Stimulated activated naive B cell treated with anti-CD40 and anti-IgM and Interleukin-4, amounts not matched to agents 10 μg/mL and 1 μg/mL and 100 μg/mL, for 72 hours (primary cell): ENCODE measurements around the gene DAB1.

Experiments used
- ATAC-seq, 2 donors: fragments of 150-1000 bp; cut with Tn5 transposase; replicated peaks; 2 replicates each; pipeline ENCODE4 v1.10.0; 2021; ENCODE audit warnings: moderate library complexity in 1 of 2
- DNase-seq: peaks from one replicate; pipeline ENCODE4 v3.0.0; 2021
- H3K27ac Mint-ChIP-seq: one replicate; pipeline ENCODE4 v1.8.0; 2022; ENCODE audit warnings: mild to moderate bottlenecking, mixed read lengths
- H3K27me3 Mint-ChIP-seq, 2 donors: one replicate each; pipeline ENCODE4 v1.8.0; 2022; ENCODE audit warnings: mixed read lengths in 2 of 2
- H3K36me3 Mint-ChIP-seq, 2 donors: one replicate each; pipeline ENCODE4 v1.8.0; 2022; ENCODE audit warnings: mixed read lengths in 2 of 2, mild to moderate bottlenecking in 1 of 2
- H3K4me1 Mint-ChIP-seq, 2 donors: one replicate each; pipeline ENCODE4 v1.8.0; 2022; ENCODE audit warnings: mixed read lengths in 2 of 2, mild to moderate bottlenecking in 1 of 2
- H3K4me3 Mint-ChIP-seq, 2 donors: one replicate each; pipeline ENCODE4 v1.8.0; 2022; ENCODE audit warnings: mild to moderate bottlenecking in 2 of 2, mixed read lengths in 2 of 2, moderate library complexity in 1 of 2
- H3K9me3 Mint-ChIP-seq, 2 donors: one replicate each; pipeline ENCODE4 v1.8.0; 2022; ENCODE audit warnings: mixed read lengths in 2 of 2, mild to moderate bottlenecking in 1 of 2

Gene DAB1

DNA sequence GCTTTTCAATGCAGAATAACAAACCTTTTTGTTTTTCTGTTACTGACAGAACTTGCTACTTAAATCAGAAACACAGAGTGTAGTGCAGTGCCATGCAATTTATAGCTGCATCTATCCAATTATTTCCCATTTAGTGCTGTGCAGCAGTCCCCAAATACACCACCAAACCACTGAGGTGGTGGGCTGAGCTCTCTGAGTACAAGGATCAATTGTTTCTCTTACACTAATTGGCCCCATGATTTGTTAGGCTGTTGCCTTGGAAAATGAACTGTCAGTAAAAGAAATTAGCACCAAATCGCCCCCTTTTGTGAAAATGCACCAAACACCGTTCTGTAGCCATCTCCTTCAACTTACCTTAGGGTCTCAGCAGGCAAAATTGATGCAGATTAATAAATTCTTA lies 339.2 kb downstream of the DAB1 start:
- peaks cover 0 to 2% of the 10 kb centered on the region in 2 donors for H3K9me3 Mint-ChIP-seq
- ATAC-seq (no peak), DNase-seq (no peak)
- no peaks in the 10 kb centered on the region for H3K36me3 Mint-ChIP-seq
- H3K27ac Mint-ChIP-seq = no peak overlapping the region
- peaks cover under 1% of the 10 kb centered on the region in 2 donors for H3K27me3 Mint-ChIP-seq
- H3K4me1 Mint-ChIP-seq = no peaks in the 10 kb centered on the region
- H3K4me3 Mint-ChIP-seq = no peak overlapping the region

DNA sequence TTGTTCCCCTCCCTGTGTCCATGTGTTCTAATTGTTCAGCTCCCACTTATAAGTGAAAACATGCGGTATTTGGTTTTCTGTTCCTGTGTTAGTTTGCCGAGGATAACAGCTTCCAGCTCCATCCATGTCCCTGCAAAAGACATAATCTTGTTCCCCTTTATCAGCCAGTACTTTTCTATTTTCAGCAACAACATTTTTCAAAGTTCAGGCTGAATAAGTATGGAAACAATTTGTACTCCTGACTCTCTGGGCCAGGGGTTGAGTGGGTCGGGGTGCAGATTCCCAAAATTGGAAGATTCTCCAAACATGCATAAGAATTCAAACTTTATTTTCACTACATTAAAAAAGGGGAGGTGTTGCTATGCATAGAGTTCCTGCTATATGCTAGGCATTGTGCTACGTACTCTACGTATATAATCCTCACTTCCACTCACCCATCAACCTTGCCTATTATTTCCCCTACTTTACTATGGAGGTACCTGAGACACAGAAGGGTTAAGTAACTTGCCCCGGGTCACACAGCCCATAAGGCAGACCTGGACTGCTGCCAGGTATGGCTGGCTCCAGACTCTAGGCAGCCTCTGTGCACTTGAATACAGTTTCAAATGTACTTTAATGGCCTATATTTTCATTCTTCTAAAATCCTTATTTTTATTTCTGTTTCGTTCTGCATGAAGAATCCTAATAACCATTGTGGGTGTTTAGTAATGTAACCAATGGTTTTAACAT lies 341.0 kb downstream of the DAB1 start:
- Mint-ChIP-seq H3K36me3 (no peaks in the 10 kb centered on the region), H3K27me3 (peaks cover 6 to 8% of the 10 kb centered on the region in 2 donors), H3K9me3 (peaks cover 2 to 5% of the 10 kb centered on the region in 2 donors), H3K27ac (no peak overlapping the region), H3K4me3 (no peak overlapping the region), H3K4me1 (no peaks in the 10 kb centered on the region)
- ATAC-seq (no peak), DNase-seq (no peak)

DNA sequence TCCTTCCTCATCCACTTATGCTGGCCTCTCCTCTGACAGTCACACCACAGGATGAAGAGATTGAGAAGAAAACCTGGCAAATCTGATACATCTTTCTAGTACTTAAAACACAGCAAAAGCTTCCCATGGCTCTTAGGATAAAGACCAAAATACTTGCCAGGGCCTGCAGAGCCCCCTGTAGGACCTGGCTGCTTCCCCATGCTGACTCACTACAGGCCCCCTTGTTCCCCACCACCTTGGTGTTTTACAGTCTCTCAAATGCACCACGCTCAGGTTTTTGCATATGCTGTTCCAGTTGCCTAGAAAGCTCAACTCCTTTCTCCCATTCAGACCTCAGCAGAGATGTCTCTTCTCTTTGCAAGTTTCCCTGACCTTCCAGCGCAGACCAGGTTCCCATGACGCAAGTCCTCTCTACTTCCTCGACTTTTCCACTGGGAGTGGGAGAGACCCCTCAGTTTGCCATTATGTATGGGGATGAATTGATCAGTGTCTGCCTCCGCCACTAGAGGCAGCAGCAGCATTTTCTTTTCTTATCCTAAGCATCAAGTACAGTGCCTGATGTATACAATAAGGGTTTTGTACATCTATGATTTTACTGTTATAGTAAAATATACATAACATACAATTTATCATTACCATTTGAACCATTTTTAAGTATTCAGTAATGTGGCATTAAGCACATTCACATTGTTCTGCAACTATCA lies 344.3 kb downstream of the DAB1 start:
- Mint-ChIP-seq H3K4me1 (no peaks in the 10 kb centered on the region), H3K27me3 (peaks cover 6 to 8% of the 10 kb centered on the region in 2 donors), H3K36me3 (no peaks in the 10 kb centered on the region), H3K4me3 (no peak overlapping the region), H3K27ac (no peak overlapping the region), H3K9me3 (peaks cover 2 to 5% of the 10 kb centered on the region in 2 donors)
- no peak for ATAC-seq
- DNase-seq = no peak

DNA sequence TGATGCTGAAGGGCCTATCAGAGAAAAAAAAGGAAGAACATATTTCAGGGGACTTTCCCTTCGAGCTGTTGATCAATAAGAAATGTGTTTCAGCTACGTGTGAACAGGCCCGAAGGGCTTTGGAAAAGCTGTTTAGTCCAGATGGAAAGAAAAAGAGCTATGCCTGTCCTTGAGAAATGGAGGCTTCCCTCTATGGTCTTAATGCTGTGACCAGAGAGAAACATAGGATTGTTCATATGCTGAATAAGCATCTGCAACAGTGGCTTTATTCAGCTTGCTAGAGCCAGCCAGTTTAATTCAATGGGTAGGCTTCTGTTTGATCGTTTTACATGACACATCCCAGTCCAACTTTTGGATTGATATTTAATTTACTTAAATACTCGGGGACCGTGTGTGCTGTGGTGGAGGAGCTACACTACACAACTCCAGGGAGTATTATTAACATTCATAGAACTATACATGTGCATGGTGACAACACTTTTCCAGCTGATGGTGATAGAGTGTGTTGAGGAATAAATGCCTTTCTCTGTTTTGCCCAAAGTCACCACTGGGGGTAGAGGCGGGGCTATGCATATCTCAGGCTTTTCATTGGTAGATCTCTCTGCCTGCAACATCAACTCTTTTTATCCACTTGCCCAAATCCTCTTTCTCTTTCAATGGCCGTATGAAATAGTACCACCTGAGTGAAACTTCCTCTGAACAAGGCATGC lies 351.3 kb downstream of the DAB1 start:
- no peaks in the 10 kb centered on the region for H3K9me3 Mint-ChIP-seq
- H3K27ac Mint-ChIP-seq = no peak overlapping the region
- DNase-seq = no peak
- ATAC-seq = peak; percentile 27 to 61
- no peaks in the 10 kb centered on the region for H3K4me1 Mint-ChIP-seq
- no peaks in the 10 kb centered on the region for H3K27me3 Mint-ChIP-seq
- H3K4me3 Mint-ChIP-seq = no peak overlapping the region
- H3K36me3 Mint-ChIP-seq = no peaks in the 10 kb centered on the region

DNA sequence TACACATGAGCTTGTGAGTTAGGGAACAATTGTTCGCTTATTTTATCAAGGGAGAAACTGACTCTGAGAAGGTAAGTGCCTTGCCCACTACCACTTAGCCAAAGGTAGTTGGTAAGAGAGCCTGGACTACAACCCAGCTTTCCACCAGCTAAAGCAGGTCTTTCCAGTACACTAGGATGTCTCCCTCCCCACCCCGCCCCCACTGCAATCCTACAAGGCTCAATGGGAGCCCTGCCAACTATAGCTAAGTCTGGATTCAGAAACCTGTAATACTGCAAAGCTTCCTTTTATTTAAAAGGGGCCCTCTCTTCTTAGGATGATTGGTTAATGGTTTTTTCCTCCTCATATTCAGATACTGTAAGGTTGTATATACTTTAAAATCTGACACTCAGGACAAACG lies 356.0 kb downstream of the DAB1 start:
- Mint-ChIP-seq H3K9me3 (no peaks in the 10 kb centered on the region), H3K27me3 (no peaks in the 10 kb centered on the region), H3K36me3 (no peaks in the 10 kb centered on the region), H3K4me1 (no peaks in the 10 kb centered on the region), H3K4me3 (no peak overlapping the region), H3K27ac (no peak overlapping the region)
- ATAC-seq (no peak), DNase-seq (no peak)

DNA sequence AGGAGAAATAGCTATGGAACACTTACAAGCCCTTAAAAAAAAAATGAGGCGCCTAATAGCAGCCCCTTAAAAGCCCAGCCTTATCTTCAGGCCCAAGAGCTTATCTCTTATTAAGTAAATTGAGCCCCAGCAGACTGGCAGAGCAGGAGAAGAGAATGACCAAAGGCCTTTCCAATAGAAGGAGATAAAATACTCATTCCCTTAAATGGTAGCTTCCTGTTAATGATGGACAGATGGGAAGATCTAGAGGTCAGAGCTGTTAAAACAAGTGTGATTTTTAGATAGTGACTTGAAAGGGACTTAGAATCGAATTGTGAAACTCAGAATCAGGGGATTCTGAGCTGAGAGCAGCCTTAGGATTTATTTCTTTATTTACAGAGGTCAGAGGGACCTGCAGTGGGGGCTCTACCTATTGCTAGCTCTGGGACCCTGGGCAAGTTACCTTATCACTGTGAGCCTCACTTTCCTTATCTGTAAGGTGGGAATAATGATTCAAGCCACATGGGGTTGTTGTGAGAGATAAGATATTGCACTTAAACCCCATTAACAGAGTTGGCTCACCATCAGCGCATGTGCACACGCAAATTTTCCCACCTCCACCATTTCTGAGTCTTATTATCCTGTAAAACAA lies 356.8 kb downstream of the DAB1 start:
- no peaks in the 10 kb centered on the region for H3K36me3 Mint-ChIP-seq
- ATAC-seq = no peak

DNA sequence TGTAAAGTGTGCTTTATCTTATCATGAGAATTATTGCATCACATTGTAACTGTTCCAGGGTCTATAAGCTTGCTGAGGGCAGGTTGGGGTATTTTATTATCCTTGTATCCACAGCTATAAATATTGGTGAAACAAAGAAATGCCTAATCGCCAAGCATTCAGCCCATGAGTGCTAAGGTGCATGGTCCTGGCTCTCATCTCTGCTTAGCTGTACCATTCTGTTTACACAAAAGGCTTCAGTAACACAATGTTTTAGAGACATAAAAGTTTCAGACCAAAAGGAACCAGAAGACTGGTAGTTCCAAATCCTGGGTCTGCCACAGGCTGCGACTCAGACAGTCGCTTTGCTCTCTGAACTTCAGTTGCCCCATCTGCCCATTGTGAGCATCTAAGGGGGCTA lies 358.4 kb downstream of the DAB1 start:
- H3K4me3 Mint-ChIP-seq = no peak overlapping the region
- H3K27ac Mint-ChIP-seq = no peak overlapping the region
- no peak for ATAC-seq
- H3K9me3 Mint-ChIP-seq = no peaks in the 10 kb centered on the region
- H3K36me3 Mint-ChIP-seq = no peaks in the 10 kb centered on the region
- no peak for DNase-seq
- no peaks in the 10 kb centered on the region for H3K4me1 Mint-ChIP-seq
- no peaks in the 10 kb centered on the region for H3K27me3 Mint-ChIP-seq

More for the DNA sequence above, 356.8 kb downstream of the DAB1 start:
- no peak for DNase-seq
- Mint-ChIP-seq H3K9me3 (no peaks in the 10 kb centered on the region), H3K27ac (no peak overlapping the region), H3K27me3 (no peaks in the 10 kb centered on the region), H3K4me1 (no peaks in the 10 kb centered on the region), H3K4me3 (no peak overlapping the region)

DNA sequence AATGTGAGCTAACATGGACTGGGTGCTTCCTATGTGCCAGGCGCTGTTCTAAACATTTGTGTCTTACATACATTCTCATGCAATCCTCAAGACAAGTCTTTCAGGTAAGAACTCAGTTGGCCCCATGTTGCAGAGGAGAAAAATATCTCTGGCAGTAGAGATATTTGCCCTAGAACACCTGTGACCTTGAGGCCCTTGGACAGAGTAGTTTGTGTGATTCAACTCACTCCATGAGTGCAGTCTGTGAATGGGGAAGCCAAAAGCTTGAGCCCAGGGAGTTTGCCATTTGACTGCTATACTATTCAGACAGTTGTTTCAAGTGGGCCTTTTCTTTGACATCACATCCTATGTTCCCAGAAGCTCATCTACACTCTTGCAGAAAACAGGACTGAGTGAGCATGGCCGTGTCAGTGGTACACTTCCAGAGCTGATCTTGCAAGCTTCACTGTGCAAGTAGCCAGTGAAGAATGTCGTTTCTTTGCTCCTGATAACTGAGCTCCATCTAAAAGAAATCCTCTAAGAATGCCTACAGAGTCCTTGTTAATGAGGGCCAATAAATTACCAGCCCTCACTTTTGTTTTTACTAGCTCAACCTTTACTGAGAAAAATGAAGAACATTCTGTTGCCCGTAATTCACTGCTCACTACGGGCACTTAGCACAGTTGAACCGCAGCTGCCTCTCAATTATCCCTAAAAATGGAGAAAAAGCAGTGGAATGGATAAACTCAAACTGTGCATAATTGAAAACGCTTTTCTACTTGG lies 359.3 kb downstream of the DAB1 start:
- H3K27ac Mint-ChIP-seq = no peak overlapping the region
- ATAC-seq (no peak), DNase-seq (no peak)
- no peaks in the 10 kb centered on the region for H3K9me3 Mint-ChIP-seq
- H3K36me3 Mint-ChIP-seq = no peaks in the 10 kb centered on the region
- no peaks in the 10 kb centered on the region for H3K4me1 Mint-ChIP-seq
- no peaks in the 10 kb centered on the region for H3K27me3 Mint-ChIP-seq
- no peak overlapping the region for H3K4me3 Mint-ChIP-seq

DNA sequence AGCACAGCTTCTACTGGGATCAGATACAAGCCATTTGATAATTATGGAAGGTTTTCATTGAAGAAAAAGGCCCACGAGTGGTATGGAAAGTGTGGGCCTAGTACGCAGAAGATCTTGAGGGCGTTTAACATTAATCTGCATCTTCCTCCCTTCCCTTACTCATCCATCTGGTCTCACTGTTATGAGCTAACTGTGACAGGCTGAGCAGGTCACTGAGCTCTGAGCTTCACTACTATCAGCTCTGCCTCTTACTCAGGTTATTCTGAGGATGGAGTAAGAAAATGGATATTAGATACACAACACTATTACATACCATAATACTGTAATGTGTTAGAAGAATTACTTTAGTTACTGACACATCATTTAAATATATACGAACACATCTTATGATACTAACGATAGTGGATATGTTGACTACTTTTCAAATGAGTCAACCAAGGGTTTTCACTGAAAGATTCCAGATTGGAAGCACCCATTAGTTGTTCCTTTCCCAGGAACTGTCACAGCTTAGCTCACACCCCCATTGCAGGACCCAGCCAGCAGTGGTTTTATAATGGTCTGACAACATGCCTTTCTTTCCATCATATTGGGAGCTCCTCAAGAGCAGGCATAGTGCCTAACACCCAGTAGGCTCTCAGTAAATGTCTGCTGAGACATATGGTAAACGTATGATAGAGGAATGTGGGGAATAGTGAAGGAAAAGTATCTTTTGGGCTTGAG lies 360.3 kb downstream of the DAB1 start:
- Mint-ChIP-seq H3K4me3 (no peak overlapping the region), H3K27ac (no peak overlapping the region), H3K36me3 (no peaks in the 10 kb centered on the region), H3K27me3 (no peaks in the 10 kb centered on the region), H3K4me1 (no peaks in the 10 kb centered on the region), H3K9me3 (no peaks in the 10 kb centered on the region)
- DNase-seq = no peak
- no peak for ATAC-seq

DNA sequence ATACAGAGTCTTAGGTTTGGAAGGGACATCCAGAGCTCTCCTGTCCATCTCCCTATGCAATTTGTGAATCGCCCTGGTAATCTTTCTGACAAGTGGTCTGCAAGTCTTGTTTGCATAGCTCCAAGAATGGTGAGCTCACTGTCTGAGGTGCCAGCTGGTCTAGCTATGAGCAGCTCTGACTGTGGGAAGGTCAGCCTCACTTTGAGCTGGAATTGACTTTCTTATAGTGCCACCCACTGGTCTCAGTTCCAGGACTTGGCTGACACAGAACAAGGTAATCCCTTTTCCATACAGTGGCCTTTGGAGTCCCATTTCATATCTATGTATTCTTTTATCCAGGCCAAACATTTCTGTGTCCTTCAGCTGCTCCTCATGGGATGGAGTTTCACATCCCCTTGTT lies 362.5 kb downstream of the DAB1 start:
- Mint-ChIP-seq H3K4me1 (no peaks in the 10 kb centered on the region), H3K27ac (no peak overlapping the region), H3K36me3 (no peaks in the 10 kb centered on the region), H3K4me3 (no peak overlapping the region), H3K27me3 (no peaks in the 10 kb centered on the region), H3K9me3 (no peaks in the 10 kb centered on the region)
- ATAC-seq (no peak), DNase-seq (no peak)

DNA sequence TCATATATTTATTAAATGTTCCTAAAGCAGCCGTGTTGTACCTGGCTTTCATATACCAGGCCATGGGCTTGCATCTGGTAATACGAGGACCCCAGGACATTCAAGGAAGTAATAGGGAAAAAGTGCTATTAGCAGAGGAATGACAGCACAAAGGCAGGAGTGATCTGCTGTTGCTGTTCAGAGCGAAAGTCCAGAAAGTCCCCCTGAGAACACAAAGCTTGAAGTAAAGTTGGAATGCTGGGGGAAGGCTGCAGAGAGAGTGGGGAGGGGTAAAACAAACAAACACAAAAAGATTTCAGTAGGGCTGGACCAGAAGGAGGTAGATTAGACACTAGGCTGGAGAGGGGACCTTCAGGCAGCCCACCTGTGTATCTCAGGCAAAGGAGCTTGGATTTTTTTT lies 363.4 kb downstream of the DAB1 start:
- Mint-ChIP-seq H3K9me3 (no peaks in the 10 kb centered on the region), H3K4me3 (no peak overlapping the region), H3K27ac (no peak overlapping the region), H3K36me3 (no peaks in the 10 kb centered on the region), H3K4me1 (no peaks in the 10 kb centered on the region), H3K27me3 (no peaks in the 10 kb centered on the region)
- ATAC-seq = no peak
- DNase-seq = no peak

DNA sequence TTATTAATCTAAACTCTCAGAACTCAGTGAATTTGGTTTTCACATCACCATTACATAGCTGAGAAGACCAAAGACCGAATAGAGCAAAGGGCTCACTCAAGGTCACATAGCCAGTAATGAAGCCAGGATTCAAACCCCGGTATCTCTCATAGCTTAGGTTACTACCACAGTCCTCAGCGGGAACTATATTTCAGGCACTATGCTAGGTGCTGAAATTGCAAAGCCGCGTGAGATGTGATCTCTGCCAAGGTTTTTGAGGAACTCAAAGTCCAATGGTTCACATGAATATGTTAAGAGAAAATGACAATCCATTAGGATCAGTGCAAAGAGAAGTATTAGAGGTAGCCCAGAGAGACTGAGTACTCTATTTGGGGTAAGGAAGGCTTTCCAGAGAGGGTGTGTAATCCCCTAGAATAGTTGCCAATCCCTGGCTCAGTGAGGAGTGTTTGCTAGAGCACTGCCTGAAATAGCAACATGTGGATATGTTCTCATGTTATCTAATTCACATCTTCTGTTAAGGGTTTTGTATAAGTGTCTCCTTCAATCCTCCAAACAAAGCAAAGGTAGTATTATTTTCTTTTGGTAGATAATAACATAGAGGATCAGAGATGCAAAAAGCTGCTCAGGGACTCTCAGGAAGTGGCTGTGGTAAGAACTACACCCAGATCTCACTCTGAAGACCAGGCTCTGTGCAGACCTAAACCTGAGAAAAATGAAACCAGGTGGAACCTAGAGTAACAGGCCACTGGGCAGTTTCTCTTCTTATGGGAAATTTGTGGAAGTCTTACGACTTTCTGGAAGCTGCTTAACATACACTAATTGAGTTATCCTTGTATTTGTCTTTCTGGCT lies 365.0 kb downstream of the DAB1 start:
- Mint-ChIP-seq H3K36me3 (no peaks in the 10 kb centered on the region), H3K4me1 (no peaks in the 10 kb centered on the region), H3K9me3 (no peaks in the 10 kb centered on the region), H3K27me3 (no peaks in the 10 kb centered on the region), H3K27ac (no peak overlapping the region), H3K4me3 (no peak overlapping the region)
- no peak for ATAC-seq
- no peak for DNase-seq

DNA sequence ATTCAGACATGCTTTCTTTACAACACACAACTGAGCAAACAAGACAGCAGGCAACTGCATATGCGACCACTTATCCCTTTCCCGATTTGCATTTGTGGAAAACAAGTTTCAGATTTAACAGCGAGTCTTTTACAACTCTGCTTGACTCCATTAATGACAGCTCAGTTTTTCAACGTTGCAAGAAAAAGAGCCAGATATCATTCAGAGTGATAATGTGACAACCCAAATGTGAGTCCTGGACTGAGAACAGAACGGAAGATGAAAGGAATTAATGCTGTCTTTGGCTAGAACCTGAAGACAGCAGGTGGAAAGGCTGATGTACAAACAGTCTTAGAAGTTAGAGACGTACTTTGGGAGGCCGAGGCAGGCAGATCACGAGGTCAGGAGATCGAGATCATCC lies 375.0 kb downstream of the DAB1 start:
- H3K27me3 Mint-ChIP-seq = peaks cover 5 to 16% of the 10 kb centered on the region in 2 donors
- ATAC-seq (no peak), DNase-seq (no peak)
- peaks cover 0 to 2% of the 10 kb centered on the region in 2 donors for H3K9me3 Mint-ChIP-seq
- H3K36me3 Mint-ChIP-seq = no peaks in the 10 kb centered on the region
- no peaks in the 10 kb centered on the region for H3K4me1 Mint-ChIP-seq
- H3K4me3 Mint-ChIP-seq = no peak overlapping the region
- no peak overlapping the region for H3K27ac Mint-ChIP-seq
